ENCODE results near the gene PRRC1.
"Not testable (repeated sequence)": the region's sequence is repeated elsewhere in the genome, so short reads cannot be mapped to it uniquely, and the experiment has no call there.

PRRC1 gene

DNA sequence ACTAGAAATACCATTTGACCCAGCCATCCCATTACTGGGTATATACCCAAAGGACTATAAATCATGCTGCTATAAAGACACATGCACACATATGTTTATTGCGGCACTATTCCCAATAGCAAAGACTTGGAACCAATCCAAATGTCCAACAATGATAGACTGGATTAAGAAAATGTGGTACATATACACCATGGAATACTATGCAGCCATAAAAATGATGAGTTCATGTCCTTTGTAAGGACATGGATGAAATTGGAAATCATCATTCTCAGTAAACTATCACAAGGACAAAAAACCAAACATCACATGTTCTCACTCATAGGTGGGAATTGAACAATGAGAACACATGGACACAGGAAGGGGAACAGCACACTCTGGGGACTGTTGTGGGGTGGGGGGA is 27.8 kb downstream of the PRRC1 start:
- not testable (repeated sequence) for DNase-seq (ENCODE audit: low read depth)

DNA sequence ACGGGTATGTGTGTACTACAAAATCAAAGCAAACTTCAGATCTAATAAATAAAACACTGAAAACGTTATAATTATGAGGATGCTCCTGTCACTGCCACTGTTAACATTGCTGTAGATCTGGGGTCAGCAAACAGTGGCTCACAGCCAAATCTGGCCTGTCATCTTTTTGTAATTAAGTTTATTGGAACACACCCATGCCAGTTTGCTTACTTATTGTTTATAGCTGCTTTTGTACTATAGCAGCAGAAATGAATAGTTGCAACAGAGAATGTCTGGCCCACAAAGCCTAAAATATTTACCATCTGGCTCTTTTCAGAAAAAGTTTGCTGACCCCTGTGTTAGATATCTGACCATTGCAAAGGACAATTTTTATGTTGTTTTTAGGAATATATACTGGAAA is 32.1 kb downstream of the PRRC1 start:
- no peak for DNase-seq (ENCODE audit: low read depth)

DNA sequence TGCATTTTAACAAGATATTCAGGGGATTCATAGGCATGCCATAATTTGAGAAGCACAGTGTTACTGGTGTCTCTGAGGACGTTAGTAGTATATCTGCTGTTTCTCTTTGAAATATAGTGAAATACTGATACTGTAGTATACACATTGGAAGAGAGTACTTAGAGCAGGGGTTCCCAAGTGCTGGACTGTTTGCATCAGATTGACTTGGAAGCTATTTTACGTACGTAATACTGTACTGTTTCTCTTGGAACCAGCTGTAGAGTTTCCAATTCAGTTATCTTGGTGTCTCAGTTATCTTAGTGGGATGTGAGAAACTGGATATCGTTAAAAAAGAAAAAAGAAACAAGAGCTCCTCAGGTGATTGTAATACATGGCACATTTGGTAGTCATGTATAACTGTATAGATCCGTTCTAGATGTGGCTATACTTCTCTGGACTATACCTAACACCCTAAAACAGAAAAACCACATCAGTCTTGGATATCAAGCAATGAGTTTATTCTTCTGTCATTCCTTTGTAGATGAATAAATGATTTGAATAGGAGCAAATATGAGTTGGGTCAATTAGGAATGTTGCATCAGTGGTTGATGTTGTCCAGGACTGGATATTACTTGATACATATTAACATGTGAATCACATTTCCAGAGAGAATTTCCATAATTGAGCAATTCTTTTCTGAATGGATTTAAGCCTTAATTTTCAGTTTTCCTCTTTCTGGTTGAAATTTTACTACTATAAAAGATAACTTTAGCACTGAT is 33.4 kb downstream of the PRRC1 start:
- no peak for DNase-seq (ENCODE audit: low read depth)

DNA sequence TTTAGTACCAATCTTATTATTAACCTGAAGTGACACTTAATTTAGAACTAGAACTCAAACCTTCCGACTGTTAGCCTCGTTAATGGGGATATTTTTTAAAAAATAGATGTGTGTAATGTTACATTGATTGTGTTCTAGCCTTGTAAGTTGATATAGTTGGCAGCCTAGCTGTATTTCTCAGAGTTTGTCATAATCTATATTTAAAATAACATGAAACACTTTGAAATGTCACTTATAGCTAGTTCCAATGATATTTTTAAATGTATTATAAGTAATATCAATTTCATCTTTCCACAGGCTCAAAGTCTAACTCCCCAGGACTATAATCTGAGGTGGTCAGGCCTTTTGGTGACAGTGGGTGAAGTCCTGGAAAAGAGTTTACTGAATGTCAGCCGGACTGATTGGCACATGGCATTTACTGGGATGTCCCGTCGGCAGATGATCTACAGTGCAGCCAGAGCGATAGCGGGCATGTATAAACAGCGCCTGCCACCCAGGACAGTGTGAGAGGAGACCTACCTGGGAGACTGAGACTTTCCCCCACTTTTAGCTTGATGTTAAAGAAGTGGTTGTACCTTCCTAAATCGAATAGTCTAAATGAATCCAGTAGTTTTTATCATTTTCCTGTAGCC is 34.1 kb downstream of the PRRC1 start:
- DNase-seq (ENCODE audit: low read depth) = no peak

DNA sequence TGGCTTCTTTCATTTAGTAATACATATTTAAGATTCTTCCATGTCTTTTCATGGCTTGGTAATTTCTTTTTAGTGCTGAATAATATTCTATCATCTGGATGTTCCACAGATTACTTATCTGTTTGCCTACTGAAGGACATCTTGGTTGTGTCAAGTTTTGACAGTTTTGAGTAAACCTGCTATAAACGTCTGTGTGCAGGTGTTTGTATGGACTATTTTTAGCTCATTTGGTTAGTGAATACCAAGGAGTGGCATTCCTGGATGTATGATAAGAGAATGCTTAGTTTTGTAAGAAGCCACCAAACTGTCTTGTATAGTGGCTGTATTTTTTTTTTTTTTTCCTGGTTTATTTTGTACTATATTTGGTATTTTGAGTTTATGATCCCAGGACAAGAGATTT is 38.4 kb downstream of the PRRC1 start:
- DNase-seq (ENCODE audit: low read depth) = no peak

DNA sequence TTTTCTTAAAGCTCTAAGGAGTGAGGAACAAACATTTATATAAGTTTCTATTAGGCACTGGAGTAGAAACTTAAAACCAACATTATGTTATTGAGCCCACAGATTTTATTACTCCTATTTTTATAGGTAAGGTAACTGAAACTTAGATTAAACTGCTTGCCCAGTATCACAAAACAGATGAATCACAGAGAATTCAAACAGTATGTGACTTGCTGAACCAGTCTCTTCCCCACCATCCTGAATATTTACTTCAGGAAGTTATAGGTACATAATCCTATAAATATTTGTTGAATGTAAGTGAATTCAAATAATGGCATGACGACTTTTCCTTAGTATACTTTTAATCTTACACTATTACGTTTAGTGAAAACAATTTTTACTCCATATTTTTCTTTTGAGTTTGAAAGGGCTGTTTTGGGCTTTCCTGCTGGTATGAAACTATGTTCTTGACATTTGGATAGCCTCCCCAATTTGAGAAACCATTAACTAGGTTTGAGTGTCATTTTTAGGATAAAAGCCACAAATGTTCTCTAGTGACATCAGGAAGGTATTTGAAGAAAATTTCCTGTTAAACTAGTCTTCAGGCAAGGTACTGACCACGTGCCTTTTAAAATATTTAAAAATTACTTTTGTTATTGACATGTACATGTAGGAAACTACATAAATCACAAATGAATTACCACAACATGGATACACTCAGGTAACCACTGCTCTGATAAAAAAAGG is 39.3 kb downstream of the PRRC1 start:
- no peak for DNase-seq (ENCODE audit: low read depth)

DNA sequence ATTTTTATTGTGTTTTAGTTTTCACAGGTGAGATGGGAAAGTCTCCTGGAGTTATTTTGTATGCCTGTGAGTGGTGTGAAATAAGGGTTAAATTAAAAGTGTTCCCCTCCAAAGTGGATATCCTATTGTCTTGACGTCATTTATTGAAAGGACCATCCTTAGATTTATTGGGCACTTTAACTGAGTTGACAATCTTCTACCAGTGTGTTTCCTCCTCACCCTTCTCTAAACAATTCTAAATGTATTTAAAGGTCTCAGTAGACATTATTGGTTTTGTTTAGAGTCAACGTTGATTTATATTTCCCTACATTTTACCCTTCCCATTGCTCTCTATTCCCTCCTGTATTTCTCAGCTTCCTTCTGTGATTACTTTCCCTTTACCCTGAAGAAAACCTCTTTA is 40.8 kb downstream of the PRRC1 start:
- DNase-seq (ENCODE audit: low read depth) = no peak

DNA sequence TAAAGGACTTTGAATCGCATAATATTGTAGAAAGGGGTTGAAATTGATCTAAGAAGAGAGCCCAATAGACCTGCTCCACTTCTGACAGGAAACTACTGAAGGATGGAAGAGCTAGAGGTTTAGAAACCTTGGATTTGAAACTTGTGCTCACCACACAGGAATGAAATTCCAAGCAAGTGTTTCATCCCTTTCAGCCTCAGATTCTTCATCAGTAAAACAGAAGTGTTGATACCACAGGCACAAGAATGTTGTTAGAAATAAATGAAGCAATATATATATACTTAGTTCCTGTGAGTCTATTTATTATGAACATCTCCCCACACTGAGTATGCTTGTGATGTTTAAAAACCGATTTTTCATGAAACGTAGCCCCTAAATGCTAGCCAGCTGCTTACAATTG is 43.8 kb downstream of the PRRC1 start:
- no peak for DNase-seq (ENCODE audit: low read depth)

DNA sequence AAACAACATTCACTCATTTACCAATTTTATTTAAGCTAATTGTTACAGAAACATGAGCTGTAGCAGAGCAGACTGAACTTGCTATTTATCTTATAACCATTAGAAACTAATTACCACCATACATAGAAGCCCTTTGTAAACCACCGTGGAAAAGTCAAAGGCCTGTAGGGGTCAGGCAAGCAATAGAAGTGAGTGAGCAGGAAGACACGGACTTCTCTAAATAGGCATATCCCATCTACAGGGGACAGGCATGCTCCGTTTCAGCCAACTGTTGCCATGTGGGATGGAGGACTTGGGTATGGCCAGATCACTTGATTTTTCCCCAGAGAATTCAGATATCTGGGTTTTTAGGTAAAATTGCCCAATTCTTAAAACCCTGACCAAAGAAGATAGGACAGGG is 44.8 kb downstream of the PRRC1 start:
- no peak for DNase-seq (ENCODE audit: low read depth)

DNA sequence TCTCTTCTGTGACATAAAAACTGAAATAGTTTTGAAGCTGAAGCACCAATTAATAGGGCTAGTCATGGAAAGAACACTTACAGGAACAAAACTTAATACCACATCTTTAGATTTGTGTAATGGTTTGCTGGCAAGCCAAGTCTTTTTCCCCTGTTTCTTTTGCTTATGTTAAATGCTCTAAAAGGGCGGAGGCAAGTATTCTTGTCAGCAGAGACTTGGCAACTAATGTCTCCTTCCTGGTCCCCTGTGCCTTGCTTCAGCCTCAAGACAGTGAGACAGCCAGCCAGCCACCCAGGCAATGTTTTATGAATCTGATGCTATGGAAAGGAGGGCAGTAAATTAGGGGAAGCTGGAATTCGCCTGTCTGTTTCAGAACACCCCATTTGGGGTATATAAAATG is 45.7 kb downstream of the PRRC1 start:
- DNase-seq (ENCODE audit: low read depth) = no peak

DNA sequence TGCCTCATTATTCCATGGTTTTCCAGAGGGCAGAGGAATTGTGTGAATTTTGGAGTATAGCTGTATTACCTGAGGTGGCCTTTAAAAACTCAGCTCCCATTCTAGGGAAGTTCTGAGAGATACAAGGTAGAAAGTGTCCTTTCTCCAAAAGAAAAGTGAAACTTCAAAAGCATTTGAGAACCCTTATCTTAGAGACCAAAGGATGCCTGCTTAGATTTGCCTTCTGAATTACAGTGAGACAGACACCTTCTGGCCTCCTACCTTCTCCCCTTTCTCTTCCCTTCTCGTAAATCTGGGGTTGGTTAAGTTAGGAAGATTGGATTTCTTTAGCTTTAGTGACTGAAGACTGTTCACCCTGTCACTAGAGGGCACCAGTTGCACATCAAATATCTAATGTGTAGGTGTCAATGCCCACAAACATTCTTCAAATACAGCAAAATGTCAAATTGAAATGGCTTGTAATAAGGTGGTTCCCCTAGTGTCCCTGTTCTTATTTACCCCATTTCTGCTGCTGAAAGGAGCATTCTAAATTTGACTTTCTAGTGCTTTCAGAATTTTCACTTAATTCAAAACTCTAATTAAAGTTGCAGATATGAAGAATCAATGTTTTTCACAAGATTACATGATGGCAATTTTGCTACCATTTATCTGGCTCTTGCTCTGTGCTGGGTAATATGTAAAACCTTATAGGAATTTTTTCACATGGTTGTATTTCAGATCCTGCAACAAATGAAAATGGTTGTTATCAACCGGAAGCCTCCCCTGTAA is 46.7 kb downstream of the PRRC1 start:
- peak; percentile 34 for DNase-seq (ENCODE audit: low read depth)

DNA sequence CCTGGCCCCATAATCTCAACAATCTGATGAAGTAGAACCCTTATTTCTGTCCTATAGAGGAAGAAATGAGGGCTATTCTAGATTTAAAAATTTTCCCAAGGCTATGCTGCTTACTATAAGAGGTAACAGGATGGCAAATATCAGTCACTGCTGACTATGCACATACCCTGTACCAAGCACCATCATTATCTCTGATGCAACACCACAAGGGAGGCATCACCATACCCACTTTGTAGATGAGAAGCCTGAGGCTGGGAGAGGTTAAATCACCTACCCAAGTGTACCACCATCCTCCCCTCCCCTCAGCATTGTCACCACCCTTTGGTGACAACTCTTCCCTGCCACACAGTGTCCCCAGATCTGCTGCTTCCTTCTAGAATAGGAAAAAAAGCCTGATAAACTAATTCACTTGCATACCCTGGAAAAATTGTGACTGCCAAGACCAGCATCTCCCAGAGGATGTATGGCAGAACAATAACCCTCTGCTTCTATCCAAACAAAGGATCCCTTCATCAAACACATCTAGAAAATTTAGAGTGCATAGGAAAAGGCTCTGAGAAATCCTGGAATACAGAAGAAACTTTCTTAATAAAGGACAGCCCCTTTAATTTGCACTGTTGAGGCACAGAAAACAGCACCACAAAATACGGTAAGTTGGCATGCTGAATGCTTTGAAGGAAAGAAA is 48.3 kb downstream of the PRRC1 start:
- DNase-seq (ENCODE audit: low read depth) = no peak

DNA sequence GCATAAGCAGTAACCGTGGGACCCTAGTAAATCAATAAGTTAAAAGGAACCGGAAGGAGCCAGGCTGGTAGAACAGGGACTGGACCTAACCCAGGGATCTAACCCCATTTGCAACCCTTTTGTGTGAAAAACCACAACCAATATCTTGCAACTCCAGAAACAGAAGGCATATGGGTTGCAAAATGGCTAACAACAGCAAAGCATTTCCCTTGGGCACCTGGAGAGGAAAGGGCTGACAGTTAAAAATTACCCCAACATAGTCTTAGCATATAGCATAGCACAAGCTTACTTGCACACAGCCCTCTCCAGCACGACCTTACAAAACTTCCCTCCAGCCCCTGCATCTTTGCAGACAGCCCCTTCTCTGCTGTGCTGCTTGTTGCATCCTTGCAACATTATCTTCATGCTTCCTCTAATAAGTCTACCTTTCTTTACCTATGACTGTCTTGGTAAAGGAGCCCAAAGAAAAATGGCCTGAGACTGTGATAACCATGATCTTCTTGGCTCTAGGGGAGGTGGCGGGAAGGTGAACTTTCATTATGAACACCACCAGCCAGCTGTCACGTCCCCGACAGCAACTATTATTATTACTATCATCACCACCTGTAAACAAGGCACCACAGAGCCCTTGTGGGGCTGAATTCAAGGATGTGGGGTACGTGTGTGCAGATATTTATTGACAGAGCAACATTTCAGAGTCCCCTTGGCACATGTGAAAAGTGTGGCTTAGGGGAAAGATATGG is 49.8 kb downstream of the PRRC1 start:
- no peak for DNase-seq (ENCODE audit: low read depth)

DNA sequence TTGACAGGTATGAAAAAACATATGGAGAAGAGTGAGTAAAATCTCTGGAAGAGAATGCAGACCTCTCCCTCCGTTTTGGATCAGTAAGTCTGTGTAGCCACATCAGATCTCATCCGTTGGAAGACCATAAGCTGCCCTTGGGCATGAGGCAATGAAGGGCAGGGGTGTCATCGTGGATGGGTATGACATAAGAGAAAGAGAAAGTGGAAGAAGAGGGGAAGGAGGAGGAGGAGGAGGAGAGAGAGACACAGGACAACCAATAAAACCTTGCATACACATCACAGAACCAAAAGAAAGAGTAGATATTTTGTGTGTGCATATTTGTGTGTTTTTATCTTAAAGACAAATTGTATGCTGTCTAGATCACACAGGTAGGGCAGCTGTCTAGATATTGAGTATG is 50.7 kb downstream of the PRRC1 start:
- no peak for DNase-seq (ENCODE audit: low read depth)

DNA sequence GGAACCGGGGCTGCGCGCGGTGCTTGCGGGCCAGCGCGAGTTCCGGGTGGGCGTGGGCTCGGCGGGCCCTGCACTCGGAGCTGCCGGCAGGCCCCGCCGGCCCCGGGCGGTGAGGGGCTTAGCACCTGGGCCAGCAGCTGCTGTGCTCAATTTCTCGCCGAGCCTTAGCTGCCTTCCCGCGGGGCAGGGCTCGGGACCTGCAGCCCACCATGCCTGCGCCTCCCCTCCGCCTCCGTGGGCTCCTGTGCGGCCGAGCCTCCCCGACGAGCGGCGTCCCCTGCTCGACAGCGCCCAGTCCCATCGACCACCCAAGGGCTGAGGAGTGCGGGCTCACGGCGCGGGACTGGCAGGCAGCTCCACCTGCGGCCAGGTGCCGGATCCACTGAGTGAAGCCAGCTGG is 52.0 kb downstream of the PRRC1 start:
- not testable (repeated sequence) for DNase-seq (ENCODE audit: low read depth)

DNA sequence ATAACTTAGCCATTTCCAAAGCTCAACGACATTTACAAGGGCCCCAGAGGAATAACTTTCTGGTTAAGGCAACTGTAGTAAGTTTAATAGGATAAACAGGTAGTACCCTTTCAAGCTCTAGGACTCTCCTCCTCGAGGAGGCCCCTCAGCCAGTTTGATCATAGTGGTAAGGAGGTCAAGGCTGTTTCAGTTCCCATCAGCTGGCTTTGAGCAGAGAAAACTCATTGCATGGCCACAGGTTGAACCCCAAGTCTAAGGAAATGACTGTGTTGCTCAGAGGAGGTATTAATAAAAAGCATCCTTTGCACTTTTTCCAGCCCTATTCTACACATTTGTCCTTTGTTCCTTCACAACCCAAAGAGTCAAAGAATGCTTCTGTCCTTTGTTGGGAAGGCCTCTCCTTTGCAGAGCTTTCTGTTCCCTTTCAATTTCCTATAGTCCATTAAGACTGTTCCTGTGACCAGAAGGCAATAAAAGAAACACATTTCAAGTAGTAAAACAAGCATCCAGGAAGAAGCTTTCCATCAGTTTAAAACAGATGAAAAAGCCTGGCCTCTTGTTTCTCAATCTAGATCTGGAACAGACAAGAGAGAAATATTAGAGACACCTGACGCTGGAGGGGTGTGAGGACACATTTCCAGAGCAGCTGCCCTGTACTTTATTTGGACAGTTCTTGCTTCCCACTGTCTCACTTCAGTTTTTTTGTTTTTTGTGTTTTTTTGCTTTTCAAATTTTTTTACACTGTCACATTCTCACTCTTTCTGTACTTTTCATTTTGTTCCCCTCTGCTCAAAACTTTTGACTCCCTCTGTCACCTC is 54.1 kb downstream of the PRRC1 start:
- no peak for DNase-seq (ENCODE audit: low read depth)

DNA sequence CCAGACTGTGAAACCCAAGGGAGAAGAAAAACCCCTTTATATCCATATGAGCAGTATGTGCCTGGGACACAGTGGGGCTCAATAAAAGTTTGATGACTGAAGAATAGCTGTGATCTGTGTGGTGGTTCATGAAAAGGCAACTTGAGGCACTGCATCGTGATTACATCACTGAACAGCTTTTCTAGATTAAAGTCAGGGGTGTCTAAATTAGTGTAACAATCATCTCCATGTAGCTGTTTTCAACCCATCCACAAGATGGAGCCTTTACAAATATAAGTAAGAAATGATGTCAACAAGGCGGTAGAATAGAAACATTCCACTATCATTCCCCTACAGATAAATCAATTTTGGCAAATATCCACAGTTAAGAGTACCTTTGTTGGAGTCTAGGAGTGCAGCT is 55.5 kb downstream of the PRRC1 start:
- no peak for DNase-seq (ENCODE audit: low read depth)

DNA sequence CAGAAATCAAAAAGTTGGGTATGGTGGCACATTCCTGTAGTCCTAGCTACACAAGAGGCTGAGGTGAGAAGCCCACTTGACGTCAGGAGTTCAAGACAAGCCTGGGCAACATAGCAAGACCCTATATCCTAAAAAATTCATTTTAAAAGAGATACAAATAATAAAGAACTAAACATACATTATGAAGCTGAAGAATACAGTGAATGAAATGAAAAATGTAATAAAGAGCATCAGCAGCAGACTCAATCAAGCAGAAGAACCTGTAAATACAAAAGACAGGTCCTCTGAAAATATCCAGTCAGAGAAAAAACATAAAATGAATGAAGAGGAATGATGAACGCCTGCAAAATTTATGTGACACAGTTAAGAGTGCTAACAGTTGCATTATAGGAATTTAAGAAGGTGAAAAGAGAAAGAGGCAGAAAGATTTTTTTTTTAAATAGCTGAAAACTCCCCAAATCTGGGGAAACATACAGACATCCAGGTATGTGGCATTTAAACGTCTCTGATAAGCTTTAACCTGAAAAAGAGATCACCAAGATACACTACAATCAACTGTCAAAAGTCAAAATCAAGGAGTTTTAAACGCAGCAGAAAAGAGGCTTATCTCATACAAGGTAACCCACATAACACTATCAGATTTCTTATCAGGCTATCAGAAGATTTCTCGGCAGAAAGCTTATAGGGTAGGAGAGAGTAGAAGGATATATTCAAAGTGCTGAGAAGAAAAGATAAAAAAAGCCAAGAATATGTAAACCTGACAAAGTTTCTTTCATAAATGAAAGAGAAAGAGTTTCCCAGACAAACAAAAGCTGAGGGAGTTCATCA is 57.6 kb downstream of the PRRC1 start:
- no peak for DNase-seq (ENCODE audit: low read depth)

DNA sequence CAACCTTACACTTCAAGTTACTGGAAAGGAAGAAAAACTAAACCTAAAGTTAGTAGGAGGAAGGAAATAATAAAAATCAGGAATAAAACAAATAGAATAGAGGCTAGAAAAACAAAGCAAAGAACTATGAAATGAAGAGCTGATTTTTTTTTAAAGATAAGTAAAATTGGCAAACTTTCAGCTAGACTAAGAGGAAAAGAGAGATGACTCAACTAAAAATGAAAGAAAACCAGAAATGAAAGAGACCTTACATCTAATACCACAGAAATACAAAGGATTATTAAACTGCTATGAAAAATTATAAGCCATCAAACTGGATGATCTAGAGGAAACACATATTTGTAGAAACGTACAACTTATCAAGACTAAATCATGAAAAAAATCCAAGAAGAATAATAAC is 60.0 kb downstream of the PRRC1 start:
- no peak for DNase-seq (ENCODE audit: low read depth)
